NCI-H128 (cell line): ENCODE results near the gene CYP39A1.
"Not testable (repeated sequence)": the region's sequence is repeated elsewhere in the genome, so short reads cannot be mapped to it uniquely, and the experiment has no call there.

ENCODE experiments used
- DNase-seq: peaks from one replicate; lab custom pipeline; 2025; ENCODE audit not compliant: unreplicated experiment; lab: John Stamatoyannopoulos, UW

CYP39A1 gene

DNA sequence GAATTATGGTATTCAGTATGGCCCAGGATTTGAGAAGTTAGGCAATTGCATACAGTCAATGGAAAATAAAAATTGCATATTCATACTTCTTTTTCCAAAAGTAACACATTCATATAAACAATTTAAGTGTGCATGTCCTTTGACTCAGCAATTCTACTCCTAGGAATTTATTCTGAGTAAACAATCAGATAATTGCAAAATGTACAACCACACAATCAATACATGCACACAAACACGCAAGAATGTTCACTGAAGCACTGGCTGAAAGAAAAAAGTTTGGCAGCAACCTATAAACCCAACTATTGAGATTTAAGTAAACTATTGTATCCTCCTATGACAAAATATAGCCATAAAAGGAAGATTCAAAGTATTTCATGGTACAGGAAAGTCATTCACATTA lies 1.6 kb downstream of the CYP39A1 start:
- DNase-seq: no peak

DNA sequence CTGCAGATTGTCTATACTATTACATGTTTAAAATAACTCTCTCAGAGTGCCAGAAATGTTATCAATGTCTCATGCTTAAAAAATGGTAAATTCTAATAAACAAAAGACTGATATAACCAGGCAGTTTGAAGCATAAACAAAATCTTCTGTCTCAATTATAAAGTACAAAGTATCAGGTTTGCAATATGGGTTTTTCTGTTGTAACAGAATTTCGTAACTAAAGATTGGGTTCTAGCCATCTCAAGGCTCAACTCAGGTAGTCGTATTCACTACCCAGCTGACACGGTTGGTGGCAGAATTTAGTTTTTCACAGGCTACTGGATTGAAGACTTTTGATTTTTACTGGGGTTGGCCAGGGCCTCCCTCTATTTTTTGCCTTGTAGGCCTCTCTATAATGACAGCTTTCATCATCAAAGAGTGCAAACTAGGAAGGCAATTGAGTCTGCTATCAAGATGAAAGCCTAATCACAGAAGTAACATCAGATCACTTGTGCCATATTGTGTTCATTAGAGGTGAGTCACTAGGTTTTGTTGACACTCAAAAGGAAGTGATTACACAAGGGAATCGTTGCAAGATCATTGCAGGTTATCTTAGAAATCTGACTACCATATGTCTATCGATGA lies 3.6 kb downstream of the CYP39A1 start:
- no peak for DNase-seq

DNA sequence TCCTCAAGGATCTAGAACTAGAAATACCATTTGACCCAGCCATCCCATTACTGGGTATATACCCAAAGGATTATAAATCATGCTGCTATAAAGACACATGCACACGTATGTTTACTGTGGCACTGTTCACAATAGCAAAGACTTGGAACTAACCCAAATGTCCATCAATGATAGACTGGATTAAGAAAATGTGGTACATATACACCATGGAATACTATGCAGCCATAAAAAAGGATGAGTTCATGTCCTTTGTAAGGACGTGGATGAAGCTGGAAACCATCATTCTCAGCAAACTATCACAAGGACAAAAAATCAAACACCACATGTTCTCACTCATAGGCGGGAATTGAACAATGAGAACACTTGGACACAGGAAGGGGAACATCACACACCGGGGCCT lies 4.5 kb downstream of the CYP39A1 start:
- DNase-seq: not testable (repeated sequence)

DNA sequence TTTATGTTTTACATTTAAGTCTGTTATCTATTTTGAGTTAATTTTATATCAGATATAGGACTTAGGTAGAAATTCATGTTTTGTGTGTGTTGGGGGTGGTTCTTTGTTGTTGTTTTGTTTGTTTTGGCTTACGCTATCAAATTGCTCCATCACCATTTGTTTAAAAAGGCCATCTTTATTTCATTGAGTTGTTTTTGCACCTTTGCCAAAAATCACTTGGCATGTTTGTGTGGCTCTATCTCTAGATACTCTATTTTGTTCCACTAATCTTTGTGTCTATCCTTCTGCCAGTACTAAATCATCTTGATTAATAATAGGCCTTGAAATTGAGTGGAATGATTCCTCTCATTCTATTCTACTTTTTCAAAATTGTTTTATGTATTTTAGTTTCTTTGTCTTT lies 7.4 kb downstream of the CYP39A1 start:
- no peak for DNase-seq

DNA sequence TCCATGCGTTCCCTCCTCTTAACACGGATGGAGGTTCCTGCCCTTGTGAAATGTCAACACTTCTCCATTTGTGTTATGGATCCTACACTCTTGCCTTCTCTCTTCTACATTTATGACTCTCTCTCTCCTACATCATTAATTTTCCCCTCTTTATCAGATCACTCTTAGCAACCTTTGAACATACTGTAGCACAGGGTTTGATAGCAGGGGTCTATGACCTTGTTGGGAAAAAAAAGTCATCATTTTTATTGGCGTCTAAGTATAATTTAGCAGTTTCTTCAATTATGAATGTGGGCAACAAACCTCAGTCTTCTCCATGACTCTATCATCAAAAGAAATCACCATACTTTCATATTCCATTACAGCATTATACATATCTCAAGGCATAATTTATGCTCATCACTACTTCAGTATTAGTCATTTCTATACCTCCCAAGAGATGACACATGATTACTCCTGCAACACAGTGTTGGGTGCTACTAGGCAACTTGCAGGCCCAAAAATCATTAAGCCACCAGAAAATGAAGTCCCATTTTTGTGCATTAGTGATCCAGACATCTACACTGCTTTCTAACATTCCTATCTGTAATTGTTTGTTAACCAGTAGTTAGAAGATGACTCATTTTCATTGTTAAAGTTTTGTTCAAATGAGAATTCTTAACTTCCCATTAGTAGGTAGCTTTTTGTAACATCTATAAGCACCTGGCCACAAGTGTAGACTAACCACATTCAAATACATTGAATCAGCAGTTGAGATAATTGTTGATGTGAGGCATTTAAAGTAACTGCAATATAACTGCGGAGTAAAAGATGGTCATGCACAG lies 9.5 kb downstream of the CYP39A1 start:
- no peak for DNase-seq

DNA sequence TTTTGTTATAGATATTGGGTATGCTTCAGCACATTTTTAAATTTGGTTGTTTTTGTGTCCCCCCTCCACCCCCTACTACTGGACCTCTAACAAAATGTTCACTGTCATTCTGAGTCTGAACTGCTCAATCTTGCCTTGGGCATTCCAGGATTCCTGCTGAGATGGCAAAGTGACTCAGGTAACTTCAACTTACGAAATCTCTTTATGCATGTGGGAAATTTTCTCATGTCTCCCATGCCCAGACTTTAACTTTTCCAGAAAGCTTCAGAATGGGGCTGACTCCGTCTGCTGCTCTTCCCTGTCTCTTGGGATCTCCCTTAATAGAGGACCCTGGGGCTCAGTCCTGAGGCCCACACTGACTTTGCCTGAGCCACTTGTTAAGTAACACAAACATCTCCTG lies 14.0 kb downstream of the CYP39A1 start:
- DNase-seq: no peak

DNA sequence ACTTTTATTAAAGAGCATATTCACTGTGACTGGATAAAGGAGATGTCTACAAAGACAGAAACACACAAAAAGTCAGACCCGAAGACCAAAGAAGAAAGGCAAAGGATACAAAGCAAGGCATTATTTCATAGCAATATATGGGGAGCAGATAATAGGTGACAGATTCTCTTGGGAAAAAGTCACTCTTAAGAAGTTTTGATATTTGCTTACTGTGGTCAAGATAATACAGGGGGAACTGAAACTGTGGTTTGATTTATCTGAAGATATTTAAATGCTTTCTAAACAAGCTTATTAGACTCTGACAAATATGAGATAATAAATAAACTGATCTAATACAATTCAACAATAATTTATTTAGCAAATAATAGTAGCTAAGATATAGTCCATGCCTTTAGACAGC lies 14.7 kb downstream of the CYP39A1 start:
- DNase-seq: no peak

DNA sequence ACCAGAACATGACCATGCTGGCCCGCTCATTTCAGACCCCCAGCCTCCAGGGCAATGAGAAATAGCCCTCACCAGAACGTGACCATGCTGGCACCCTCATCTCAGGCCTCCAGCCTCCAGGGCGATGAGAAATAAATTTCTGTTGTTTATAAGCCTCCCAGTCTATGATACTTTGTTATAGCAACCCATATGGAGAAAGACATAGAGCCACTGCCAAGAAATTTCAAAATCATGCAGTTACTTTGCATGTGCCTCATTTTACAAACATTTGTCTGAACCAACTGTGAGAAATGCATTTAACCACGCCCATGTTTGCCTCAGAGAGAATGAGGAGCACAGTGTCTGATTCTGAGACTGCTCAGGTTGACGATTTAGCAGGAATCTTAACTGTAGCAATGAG lies 15.5 kb downstream of the CYP39A1 start:
- no peak for DNase-seq

DNA sequence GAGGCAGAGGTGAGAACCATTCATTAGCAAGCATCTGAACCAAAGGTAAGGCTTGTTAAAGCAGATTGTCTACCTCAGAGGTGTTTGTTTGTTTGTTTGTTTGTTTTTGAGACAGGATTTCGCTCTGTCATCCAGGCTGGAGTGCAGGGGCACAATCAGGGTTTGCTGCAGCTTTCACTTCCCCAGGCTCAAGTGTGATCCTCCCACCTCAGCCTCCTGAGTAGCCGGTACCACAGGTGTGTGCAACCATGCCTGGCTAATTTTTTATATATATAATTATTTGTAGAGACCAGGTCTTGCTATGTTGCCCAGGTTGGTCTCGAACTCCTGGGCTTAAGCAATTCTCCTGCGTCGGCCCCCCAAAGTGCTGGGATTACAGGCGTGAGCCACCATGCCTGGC lies 17.2 kb downstream of the CYP39A1 start:
- DNase-seq: no peak

DNA sequence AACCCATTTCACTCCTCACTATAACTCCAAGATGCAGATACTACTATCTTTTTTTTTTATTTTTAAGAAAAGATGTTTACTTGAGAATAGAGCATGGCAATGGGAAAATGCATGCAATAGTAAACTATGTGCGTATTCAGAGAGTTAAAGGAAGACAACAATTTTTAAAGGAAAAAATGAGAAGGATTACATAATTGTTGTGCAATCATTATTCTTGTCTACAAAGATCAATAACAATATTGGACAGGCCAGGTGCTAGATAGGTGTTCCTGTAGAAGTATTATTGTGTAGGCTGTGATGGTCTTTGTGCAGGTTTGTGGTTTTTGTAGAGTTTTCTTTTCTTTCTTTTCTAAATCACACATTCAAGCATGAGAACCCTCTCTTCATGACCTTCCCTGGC lies 20.6 kb downstream of the CYP39A1 start:
- no peak for DNase-seq

DNA sequence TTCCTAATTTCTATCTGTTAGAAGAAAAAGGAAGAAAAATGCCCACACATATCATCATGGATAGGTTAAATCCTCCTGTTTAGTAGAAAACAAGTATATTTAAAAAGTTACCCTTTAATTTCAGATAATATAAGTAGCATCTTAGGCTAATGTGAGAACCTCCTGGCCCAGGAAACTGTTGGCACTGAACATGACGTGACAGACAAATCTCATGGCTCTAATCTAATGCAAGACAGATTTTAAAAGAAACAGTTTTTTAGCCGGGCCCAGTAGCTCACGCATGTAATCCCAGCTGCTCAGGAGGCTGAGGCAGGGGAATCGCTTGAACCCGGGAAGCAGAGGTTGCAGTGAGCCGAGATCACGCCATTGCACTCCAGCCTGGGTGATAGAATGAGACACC lies 22.9 kb downstream of the CYP39A1 start:
- no peak for DNase-seq

DNA sequence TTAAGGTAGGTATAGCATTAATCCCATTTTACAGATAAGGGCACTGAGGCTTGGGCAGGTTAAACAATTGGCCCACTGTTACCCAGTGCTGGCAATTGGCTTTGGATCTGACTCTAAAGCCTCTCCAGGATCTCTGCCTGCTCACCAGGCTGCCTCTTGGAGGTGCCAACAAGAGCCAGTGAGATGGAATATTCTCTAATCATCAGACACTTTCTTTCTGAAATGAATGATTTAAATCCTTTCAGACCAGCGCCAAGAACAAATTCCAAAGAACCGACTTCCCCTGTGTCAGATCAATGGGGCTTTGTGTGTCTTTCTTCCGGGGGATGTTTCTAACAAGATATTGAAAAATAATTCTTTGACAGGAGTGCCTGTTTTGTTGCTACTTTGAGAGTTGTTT lies 23.6 kb downstream of the CYP39A1 start:
- DNase-seq: no peak

DNA sequence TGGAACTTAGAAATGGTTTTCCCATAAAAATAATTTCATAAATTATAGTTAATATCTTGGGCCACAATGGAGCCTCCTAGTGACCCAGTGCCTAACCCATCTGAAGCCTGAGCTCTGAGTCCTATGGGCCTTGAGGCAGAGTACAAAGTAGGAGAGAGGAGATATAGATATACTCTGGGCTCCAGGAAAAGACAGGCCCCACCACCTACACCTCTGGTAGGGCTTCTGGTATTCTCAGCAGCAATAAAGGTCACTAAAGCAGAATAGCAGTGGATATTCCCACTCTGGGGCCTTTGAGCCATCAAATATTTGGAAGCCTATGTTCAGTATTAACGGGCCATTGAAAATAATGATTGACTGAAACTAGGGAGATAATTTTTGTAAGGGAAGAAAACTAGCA lies 24.1 kb downstream of the CYP39A1 start:
- no peak for DNase-seq

DNA sequence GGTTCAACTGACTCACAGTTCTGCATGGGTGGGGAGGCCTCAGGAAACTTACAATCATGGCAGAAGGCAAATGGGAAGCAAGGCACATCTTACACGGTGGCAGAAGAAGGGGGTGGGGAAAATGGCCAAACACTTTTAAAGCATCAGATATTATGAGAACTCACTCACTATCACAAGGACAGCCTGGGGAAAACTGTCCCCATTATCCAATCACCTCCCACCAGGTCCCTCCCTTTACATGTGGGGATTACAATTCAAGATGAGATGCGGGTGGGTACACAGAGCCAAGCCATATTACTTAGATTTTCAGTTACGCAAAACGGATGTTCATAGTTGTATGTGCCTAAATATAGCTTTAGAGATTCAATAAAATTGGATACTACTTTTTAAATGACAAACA lies 25.6 kb downstream of the CYP39A1 start:
- DNase-seq: no peak

DNA sequence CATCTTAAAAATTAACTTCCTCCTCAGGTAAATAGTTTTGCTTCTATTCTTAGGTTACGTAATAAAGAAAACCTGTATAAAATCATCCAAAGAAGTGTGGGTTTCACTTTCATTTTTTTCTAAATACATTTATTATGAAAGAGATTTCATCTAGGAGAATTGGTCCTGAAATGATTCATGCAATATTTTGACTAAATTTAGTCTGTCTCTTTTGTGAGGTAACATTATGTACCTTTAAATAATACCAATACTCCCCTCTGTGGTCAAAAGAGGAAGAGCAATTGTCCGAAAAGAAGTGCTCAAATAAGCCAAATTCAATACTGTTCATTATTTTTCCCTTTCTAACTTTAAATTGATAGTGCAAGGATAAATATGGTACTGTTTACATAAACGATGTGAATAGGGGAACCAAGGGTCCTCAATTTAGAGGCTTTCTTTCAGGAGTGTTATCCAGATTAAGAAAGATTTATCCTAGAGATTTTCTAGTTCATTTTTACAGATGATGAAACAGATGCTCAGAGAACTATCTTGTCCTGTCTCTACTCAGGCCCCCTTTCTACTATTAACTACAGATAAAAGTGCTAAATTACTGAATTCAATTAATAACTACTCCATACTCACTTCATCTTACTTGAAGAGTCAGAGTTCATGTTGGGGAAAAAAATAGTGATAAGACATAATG lies 26.2 kb downstream of the CYP39A1 start:
- no peak for DNase-seq

DNA sequence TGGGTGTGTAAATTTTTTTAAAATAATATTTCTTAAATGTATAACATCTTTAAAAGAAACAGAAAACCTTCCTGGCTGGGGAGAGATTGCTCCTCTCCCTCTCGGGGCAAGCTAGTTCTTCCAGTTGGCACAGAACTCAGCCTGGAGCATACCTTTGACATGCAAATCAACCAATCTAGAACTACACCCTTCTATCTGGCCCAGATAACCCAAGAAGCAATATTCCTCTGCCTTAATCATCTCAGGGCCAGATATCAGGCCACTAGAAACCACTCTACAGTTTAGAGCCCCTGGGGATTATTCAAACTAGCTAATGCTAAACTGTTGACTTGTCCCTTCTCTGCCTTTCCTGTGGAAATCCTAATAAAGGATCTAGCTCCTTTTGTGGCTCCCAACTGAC lies 33.9 kb downstream of the CYP39A1 start:
- DNase-seq: no peak

DNA sequence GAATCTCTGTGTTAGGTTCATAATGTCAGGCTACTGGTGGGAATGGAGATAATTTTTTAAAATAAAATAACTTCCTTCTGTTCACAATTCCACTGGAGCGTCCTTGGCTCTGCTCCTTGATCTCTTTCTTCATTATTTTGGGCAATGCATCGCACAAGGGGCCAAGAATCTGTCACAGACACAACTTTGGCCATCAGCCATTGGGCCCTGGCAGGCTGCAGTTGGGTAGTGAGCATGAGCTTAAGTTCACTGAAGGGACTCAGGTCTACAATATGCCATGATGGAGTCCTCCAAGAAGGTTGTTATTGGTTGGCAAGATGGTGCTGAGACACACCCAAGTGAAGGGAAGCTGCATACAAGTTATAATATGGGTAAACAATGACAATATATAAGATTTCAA lies 40.0 kb downstream of the CYP39A1 start:
- DNase-seq: no peak

DNA sequence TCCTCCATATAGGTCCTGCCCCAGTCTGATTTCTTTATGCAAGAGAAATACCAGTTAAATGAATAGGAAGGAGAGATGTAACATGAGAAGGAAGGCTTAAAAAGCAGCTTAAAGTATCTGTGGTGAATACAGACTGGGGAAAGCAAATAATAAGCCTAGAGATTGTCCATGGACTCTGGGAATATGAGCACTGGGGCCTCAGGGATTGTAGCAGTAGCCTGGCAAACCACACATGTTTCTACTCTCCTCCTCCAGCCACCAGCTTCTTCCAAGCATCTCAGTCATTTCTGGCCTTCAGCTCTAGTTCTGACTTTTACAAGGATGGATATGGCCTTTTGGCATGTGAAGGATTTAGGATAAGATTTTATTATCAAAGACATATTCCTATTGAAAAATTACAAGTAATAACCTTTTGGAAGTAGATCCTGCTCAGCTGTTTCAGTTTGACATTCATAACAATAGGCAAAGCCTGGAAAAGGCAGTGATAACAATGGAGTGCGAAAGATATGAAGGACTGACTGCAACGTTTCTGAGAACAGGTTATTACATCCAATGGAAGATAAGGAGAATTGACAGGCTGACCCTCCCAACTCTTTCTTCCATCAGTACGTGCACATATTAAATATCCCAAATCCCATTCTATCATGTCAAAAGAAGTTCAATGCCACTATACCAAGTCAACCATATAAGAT lies 41.6 kb downstream of the CYP39A1 start:
- no peak for DNase-seq

DNA sequence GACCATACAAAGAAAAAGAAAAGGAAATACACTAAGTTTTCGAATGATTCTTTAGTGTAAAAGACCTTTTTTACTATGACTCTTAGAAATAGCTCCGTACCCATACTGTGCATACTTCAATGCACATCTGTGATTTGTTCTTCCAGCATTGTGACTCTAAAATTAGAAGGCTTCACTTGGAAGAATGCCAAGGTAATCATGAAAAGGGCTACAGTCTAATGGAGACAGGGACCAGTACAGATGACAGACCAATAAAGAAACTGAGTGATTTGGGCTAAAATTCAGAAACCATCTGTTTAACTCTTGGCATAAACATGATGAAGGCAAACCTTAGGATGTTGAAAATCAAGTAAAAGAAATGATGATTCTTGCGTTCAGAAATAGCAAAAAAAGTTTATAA lies 46.3 kb downstream of the CYP39A1 start:
- no peak for DNase-seq

DNA sequence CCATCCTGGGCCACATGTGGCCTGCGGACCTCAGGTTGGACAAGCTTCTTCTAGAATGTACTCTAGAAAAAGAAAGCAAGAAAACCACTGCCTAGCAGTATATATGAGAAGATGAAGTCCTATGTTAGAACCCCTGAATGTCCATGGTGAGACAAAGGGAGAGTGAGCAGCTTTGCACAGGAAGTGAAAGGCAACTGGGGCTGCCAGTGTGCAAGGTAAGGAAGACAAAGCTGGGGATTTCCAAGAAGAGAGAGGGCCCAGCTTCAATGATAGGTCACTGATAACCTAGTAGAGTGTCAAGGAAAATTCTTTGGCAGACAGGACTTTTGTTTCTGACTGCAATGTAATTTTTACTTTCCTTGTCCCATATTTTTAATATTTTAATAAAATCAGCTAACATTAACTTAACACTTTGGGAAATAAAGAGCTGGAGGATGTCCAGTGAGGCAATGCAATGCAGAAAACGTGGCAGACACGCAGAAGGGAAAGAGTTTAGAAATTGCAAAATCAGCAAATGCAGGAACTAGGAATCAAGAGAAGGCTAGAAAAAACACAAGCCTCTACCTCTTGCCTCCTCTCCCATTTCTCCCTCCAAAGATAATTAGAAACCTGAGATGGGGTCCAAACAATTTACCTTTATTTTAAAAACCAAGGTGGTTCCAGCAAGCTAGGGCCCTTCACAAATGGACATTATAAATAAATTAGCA lies 47.4 kb downstream of the CYP39A1 start:
- no peak for DNase-seq

DNA sequence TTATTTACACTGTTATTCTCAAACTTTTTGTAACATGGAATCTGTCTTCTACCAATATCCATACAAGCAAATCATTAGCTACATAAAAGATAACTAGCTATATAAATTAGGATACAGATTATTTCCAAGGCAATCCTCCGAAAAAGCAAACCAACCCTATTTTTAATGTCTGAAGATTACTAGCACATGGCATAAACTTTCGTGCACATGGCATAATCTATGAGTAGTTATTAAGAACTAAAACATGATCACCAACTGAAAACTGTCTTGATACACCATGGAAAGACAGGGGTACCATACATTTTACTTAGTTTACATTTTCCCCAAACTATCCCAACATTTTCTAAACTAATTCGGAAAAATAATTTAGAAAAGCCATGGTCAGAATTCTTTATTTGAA lies 54.4 kb downstream of the CYP39A1 start:
- no peak for DNase-seq
